PC-9 (cell line): ENCODE results near the gene KRTAP15-1. TPM values are rescaled to one million over a fixed set of nuclear protein-coding genes. Genes with fewer than 3 reads are reported as not detected.

ENCODE experiments used
- BruUV-seq: library from RNA; stranded (reverse); fragments of 400-500 nt; replicated peaks from 2 replicates; lab custom pipeline; 2021; lab: Mats Ljungman, UMichigan
- CTCF ChIA-PET: fragments of 300-600 bp; sonication (Branson Sonifier 250); formaldehyde crosslinking; loops from one replicate; lab custom pipeline; 2022; ENCODE audit warnings: antibody characterized with exemption; lab: Charles Lee
- POLR2A ChIA-PET: fragments of 300-600 bp; sonication (Branson Sonifier 250); formaldehyde crosslinking; loops from one replicate; lab custom pipeline; 2022; ENCODE audit warnings: antibody characterized with exemption; ENCODE audit not compliant: unreplicated experiment; lab: Charles Lee
- DNase-seq, 2 experiments: peaks; one replicate each; pipeline versions ENCODE4 v3.0.0 to v3.0.0-alpha.2; 2015 to 2022; ENCODE audit warnings: mixed read lengths in 1 of 2
- H2AFZ ChIP-seq: fragments of 200-600 bp; sonication (generic); 2 replicates; pipeline ENCODE4 v1.8.1; 2017; ENCODE audit warnings: antibody characterized with exemption
- H3F3A ChIP-seq: fragments of 200-600 bp; sonication (generic); 2 replicates; pipeline ENCODE4 v1.8.1; 2017; ENCODE audit warnings: antibody characterized with exemption, mild to moderate bottlenecking, low read depth; ENCODE audit not compliant: insufficient read depth
- H3K27ac ChIP-seq: fragments of 200-600 bp; sonication (generic); 2 replicates; pipeline ENCODE4 v1.6.1; 2016; ENCODE audit warnings: mixed run types
- H3K27me3 ChIP-seq: fragments of 200-600 bp; sonication (generic); 2 replicates; pipeline ENCODE4 v1.6.1; 2016; ENCODE audit warnings: low read depth, mixed run types; ENCODE audit not compliant: insufficient read depth
- H3K36me3 ChIP-seq: fragments of 200-600 bp; sonication (generic); 2 replicates; pipeline ENCODE4 v1.6.1; 2016; ENCODE audit warnings: low read depth, mixed run types
- H3K4me1 ChIP-seq: fragments of 200-600 bp; sonication (generic); replicated peaks from 2 replicates; pipeline ENCODE4 v1.6.1; 2016; ENCODE audit warnings: mixed run types; ENCODE audit not compliant: insufficient read depth
- H3K4me2 ChIP-seq: fragments of 200-600 bp; sonication (generic); 2 replicates; pipeline ENCODE4 v1.6.1; 2017; ENCODE audit warnings: mixed run types
- H3K4me3 ChIP-seq: fragments of 200-600 bp; sonication (generic); 2 replicates; pipeline ENCODE4 v1.6.1; 2016; ENCODE audit warnings: mixed run types
- H3K79me2 ChIP-seq: fragments of 200-600 bp; sonication (generic); 2 replicates; pipeline ENCODE4 v1.6.1; 2017; ENCODE audit warnings: low read depth, mixed run types
- H3K9me2 ChIP-seq: fragments of 200-600 bp; sonication (generic); 2 replicates; pipeline ENCODE4 v1.8.1; 2017; ENCODE audit warnings: mild to moderate bottlenecking; ENCODE audit not compliant: insufficient read depth
- H3K9me3 ChIP-seq: fragments of 200-600 bp; sonication (generic); 2 replicates; pipeline ENCODE4 v1.8.1; 2016; ENCODE audit warnings: low read depth; ENCODE audit not compliant: insufficient read depth
- H4K20me1 ChIP-seq: fragments of 200-600 bp; sonication (generic); 2 replicates; pipeline ENCODE4 v1.8.1; 2017; ENCODE audit not compliant: insufficient read depth
- EZH2 ChIP-seq: fragments of 200-600 bp; sonication (generic); IDR thresholded peaks from 2 replicates; pipeline ENCODE4 v1.8.0; 2017; ENCODE audit warnings: antibody characterized with exemption, low read depth
- intact Hi-C: fragments of 100-400 bp; cut with micrococcal nuclease; formaldehyde crosslinking; loops from one replicate; pipeline ENCODE4 v1.10.0; 2022; ENCODE audit not compliant: unreplicated experiment
- total RNA-seq: library from RNA; stranded (reverse); gene quantifications from 2 replicates; pipeline ENCODE4 v1.2.3, GENCODE V29; 2021
- TF ChIP-seq, protein P1 (sequence below): fragments of 200-600 bp; sonication (generic); conservative IDR thresholded peaks from 2 replicates; pipeline ENCODE4 v1.6.1; 2017; ENCODE audit warnings: mixed run types, antibody characterized with exemption, mild to moderate bottlenecking, moderate library complexity

Gene KRTAP15-1
- total RNA-seq, 1 experiment from 2014 or later = not detected

DNA sequence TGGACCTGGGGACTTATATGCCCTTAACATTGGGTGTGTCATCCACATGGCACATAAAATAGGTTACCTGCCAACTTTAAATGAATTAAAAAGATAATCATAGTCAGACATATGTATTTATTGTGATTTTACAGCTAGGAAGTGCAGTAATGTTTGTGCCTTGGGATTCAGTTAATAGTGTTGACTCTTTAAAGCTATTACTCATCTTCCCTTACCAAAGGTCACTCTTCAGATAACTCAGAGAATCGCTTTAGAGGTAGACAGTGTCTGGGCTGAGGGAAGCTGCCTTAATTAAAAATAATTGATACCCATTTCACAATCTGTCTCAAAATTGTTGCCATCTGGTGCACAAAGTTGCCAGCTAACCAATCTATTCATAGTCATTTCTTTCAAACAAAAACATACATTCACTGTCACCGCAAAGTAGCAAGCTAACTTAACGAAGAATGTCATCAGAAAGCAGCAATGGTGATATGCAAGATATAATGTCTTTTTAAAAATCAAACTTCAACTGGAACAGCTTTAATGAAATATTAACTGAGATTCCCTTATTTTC is 3.0 kb upstream of the KRTAP15-1 start:
- H3K4me3 ChIP-seq = no peak overlapping the region
- POLR2A ChIA-PET = no interaction called here
- no peaks in the 10 kb centered on the region for H3F3A ChIP-seq
- intact Hi-C loops = loop anchor here (10.0 kb wide), 1 partner anchor 392 kb away; no protein-coding TSS in a partner anchor
- H3K36me3 ChIP-seq = no peaks in the 10 kb centered on the region
- no peaks in the 10 kb centered on the region for H4K20me1 ChIP-seq
- no TSS peak for BruUV-seq
- TF ChIP-seq EZH2 = no peak
- TF ChIP-seq, protein P1, sequence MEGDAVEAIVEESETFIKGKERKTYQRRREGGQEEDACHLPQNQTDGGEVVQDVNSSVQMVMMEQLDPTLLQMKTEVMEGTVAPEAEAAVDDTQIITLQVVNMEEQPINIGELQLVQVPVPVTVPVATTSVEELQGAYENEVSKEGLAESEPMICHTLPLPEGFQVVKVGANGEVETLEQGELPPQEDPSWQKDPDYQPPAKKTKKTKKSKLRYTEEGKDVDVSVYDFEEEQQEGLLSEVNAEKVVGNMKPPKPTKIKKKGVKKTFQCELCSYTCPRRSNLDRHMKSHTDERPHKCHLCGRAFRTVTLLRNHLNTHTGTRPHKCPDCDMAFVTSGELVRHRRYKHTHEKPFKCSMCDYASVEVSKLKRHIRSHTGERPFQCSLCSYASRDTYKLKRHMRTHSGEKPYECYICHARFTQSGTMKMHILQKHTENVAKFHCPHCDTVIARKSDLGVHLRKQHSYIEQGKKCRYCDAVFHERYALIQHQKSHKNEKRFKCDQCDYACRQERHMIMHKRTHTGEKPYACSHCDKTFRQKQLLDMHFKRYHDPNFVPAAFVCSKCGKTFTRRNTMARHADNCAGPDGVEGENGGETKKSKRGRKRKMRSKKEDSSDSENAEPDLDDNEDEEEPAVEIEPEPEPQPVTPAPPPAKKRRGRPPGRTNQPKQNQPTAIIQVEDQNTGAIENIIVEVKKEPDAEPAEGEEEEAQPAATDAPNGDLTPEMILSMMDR = no peak
- no peaks in the 10 kb centered on the region for H3K4me1 ChIP-seq
- no peaks in the 10 kb centered on the region for H3K9me3 ChIP-seq
- CTCF ChIA-PET = no interaction called here
- H3K79me2 ChIP-seq = no peaks in the 10 kb centered on the region
- no peak for DNase-seq
- no peak overlapping the region for H3K4me2 ChIP-seq
- H2AFZ ChIP-seq = no peak overlapping the region
- no peaks in the 10 kb centered on the region for H3K9me2 ChIP-seq
- H3K27ac ChIP-seq = no peak overlapping the region
- H3K27me3 ChIP-seq = no peaks in the 10 kb centered on the region

DNA sequence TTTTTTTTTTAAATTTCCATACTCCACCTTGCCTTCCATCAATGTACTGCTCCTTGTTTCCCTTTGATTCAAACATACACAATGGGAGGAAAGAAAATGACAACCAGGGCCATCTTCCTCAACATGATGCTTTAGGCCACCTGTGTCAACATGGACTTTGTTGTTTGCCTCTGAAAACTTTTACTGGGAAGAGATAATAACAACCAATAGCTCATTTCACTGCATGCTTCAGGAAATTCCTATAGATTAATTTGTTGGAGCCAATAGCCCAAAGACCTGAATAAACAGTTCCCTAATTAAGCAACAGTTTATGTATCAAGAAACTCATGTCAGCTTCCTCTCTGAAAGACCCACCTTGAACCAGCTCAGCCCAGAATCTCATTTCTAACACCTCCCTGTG is 3.2 kb downstream of the KRTAP15-1 start:
- no TSS peak for BruUV-seq
- no peak overlapping the region for H3K4me2 ChIP-seq
- H3K27me3 ChIP-seq = no peaks in the 10 kb centered on the region
- no peaks in the 10 kb centered on the region for H3F3A ChIP-seq
- no peaks in the 10 kb centered on the region for H3K9me2 ChIP-seq
- no peaks in the 10 kb centered on the region for H3K36me3 ChIP-seq
- no peak for TF ChIP-seq EZH2
- TF ChIP-seq, protein P1 = no peak
- H4K20me1 ChIP-seq = no peaks in the 10 kb centered on the region
- intact Hi-C loops = no loop called here
- DNase-seq = no peak
- H3K4me1 ChIP-seq = no peaks in the 10 kb centered on the region
- no peaks in the 10 kb centered on the region for H3K79me2 ChIP-seq
- H3K9me3 ChIP-seq = no peaks in the 10 kb centered on the region
- H3K4me3 ChIP-seq = no peak overlapping the region
- ChIA-PET CTCF (no interaction called here), POLR2A (no interaction called here)
- no peak overlapping the region for H3K27ac ChIP-seq
- no peak overlapping the region for H2AFZ ChIP-seq

GRCh38 chr21:30444204-30444603 is 4.1 kb downstream of the KRTAP15-1 start:
- Histone ChIP-seq H3K27ac (no peak overlapping the region), H3K79me2 (no peaks in the 10 kb centered on the region), H3F3A (no peaks in the 10 kb centered on the region), H3K9me2 (no peaks in the 10 kb centered on the region), H3K4me1 (no peaks in the 10 kb centered on the region), H4K20me1 (no peaks in the 10 kb centered on the region), H3K4me2 (no peak overlapping the region), H2AFZ (no peak overlapping the region), H3K9me3 (no peaks in the 10 kb centered on the region), H3K4me3 (no peak overlapping the region), H3K36me3 (no peaks in the 10 kb centered on the region), H3K27me3 (no peaks in the 10 kb centered on the region)
- POLR2A ChIA-PET = no interaction called here
- TF ChIP-seq, protein P1 = no peak
- DNase-seq = no peak
- intact Hi-C loops = no loop called here
- CTCF ChIA-PET = no interaction called here
- BruUV-seq = no TSS peak
